ENCODE data around the gene TPRA1.

GRCh38 chr3:127565711-127566110 lies 24.8 kb downstream of the TPRA1 start:
- TF ChIP-seq CTCF (IDR thresholded peaks at IDR 0.05) (no peak), POLR2A (IDR thresholded peaks at IDR 0.05) (no peak)

Data from adrenal gland (tissue), 5 donors.